GM18951 (cell line): ENCODE data around the gene KCNK3.

Experiments used
- POLR2A ChIP-seq: IDR thresholded peaks from 4 replicates; pipeline ENCODE4 v1.6.1; 2011; ENCODE audit warnings: mild to moderate bottlenecking; ENCODE audit not compliant: insufficient read length, insufficient read depth; ENCODE audit errors: extremely low read depth
- in situ Hi-C: fragments of 300-500 bp; cut with MboI; formaldehyde crosslinking; loops from one replicate; pipeline ENCODE4 v1.12.0; 2022; ENCODE audit warnings: low sequenced_read_pairs, mixed read lengths, inconsistent platforms; ENCODE audit not compliant: unreplicated experiment

The KCNK3 gene

GRCh38 chr2:26706093-26706492 lies 13.6 kb downstream of the KCNK3 start:
- TF ChIP-seq POLR2A, result no peak
- in situ Hi-C loops, result loop anchor here (25.0 kb wide), 1 partner anchor 769 kb away; no protein-coding TSS in a partner anchor

GRCh38 chr2:26706616-26707473 lies 14.3 kb downstream of the KCNK3 start:
- TF ChIP-seq POLR2A, result no peak
- in situ Hi-C loops, result loop anchor here (25.0 kb wide), 1 partner anchor 770 kb away; no protein-coding TSS in a partner anchor

GRCh38 chr2:26707747-26708146 lies 15.2 kb downstream of the KCNK3 start:
- in situ Hi-C loops, result loop anchor here (25.0 kb wide), 1 partner anchor 770 kb away; no protein-coding TSS in a partner anchor
- no peak for TF ChIP-seq POLR2A

GRCh38 chr2:26708457-26708856 lies 15.9 kb downstream of the KCNK3 start:
- in situ Hi-C loops, result loop anchor here (25.0 kb wide), 1 partner anchor 771 kb away; no protein-coding TSS in a partner anchor

GRCh38 chr2:26709323-26710110 lies 17.0 kb downstream of the KCNK3 start:
- no peak for TF ChIP-seq POLR2A
- in situ Hi-C loops, result loop anchor here (25.0 kb wide), 1 partner anchor 772 kb away; no protein-coding TSS in a partner anchor

More at GRCh38 chr2:26708457-26708856, 15.9 kb downstream of the KCNK3 start:
- no peak for TF ChIP-seq POLR2A

GRCh38 chr2:26710145-26710544 lies 17.6 kb downstream of the KCNK3 start:
- in situ Hi-C loops, result loop anchor here (25.0 kb wide), 1 partner anchor 773 kb away; no protein-coding TSS in a partner anchor

GRCh38 chr2:26710743-26711456 lies 18.4 kb downstream of the KCNK3 start:
- in situ Hi-C loops, result loop anchor here (25.0 kb wide), 1 partner anchor 774 kb away; no protein-coding TSS in a partner anchor
- no peak for TF ChIP-seq POLR2A

More at GRCh38 chr2:26710145-26710544, 17.6 kb downstream of the KCNK3 start:
- TF ChIP-seq POLR2A, result no peak

GRCh38 chr2:26711457-26712161 lies 19.1 kb downstream of the KCNK3 start:
- in situ Hi-C loops, result loop anchor here (25.0 kb wide), 1 partner anchor 774 kb away; no protein-coding TSS in a partner anchor
- no peak for TF ChIP-seq POLR2A

GRCh38 chr2:26712486-26713465 lies 20.3 kb downstream of the KCNK3 start:
- in situ Hi-C loops, result loop anchor here (25.0 kb wide), 1 partner anchor 775 kb away; no protein-coding TSS in a partner anchor
- TF ChIP-seq POLR2A, result no peak

- no peak for TF ChIP-seq POLR2A
- in situ Hi-C loops, result loop anchor here (25.0 kb wide), 1 partner anchor 778 kb away; no protein-coding TSS in a partner anchor
Observed at GRCh38 chr2:26715528-26716270, 23.2 kb downstream of the KCNK3 start.
